Ectodermal cell (in vitro differentiated cells): ENCODE results near the gene GRHPR.

Source experiments
- H3K27ac ChIP-seq: 2 replicates; pipeline ENCODE4 v1.7.0; 2013; ENCODE audit warnings: mild to moderate bottlenecking, low read depth, low read length; ENCODE audit not compliant: insufficient read depth, poor library complexity, severe bottlenecking
- H3K27me3 ChIP-seq: 2 replicates; pipeline ENCODE4 v1.7.0; 2013; ENCODE audit warnings: mild to moderate bottlenecking, low read length; ENCODE audit not compliant: insufficient read depth, control insufficient read depth, poor library complexity, severe bottlenecking
- H3K36me3 ChIP-seq: one replicate; pipeline ENCODE4 v1.7.0; 2013; ENCODE audit warnings: low read length; ENCODE audit not compliant: control insufficient read depth, insufficient read depth
- H3K4me1 ChIP-seq: one replicate; pipeline ENCODE4 v1.7.0; 2013; ENCODE audit warnings: low read length; ENCODE audit not compliant: control insufficient read depth, insufficient read depth
- H3K4me3 ChIP-seq: 2 replicates; pipeline ENCODE4 v1.7.0; 2013; ENCODE audit warnings: low read depth, low read length, control low read depth; ENCODE audit not compliant: insufficient read depth
- H3K9me3 ChIP-seq: 2 replicates; pipeline ENCODE4 v1.7.0; 2013; ENCODE audit warnings: mild to moderate bottlenecking, low read length, moderate library complexity; ENCODE audit not compliant: control insufficient read depth
- WGBS, 2 experiments: methylation state at CpG; one replicate each; pipeline ENCODE4 v1.1.7; 2013; ENCODE audit warnings: missing lambda C conversion rate in 2 of 2; 5-methylcytosine and 5-hydroxymethylcytosine counted together

The GRHPR gene

GRCh38 chr9:37382161-37382981 lies 40.1 kb upstream of the GRHPR start:
- Histone ChIP-seq H3K4me1 (no peaks in the 10 kb centered on the region), H3K36me3 (no peaks in the 10 kb centered on the region), H3K4me3 (no peak overlapping the region), H3K9me3 (no peaks in the 10 kb centered on the region), H3K27me3 (no peaks in the 10 kb centered on the region), H3K27ac (no peak overlapping the region)
- WGBS, 2 experiments, result 80% methylated on average over 14 of the region's 14 CpGs

DNA sequence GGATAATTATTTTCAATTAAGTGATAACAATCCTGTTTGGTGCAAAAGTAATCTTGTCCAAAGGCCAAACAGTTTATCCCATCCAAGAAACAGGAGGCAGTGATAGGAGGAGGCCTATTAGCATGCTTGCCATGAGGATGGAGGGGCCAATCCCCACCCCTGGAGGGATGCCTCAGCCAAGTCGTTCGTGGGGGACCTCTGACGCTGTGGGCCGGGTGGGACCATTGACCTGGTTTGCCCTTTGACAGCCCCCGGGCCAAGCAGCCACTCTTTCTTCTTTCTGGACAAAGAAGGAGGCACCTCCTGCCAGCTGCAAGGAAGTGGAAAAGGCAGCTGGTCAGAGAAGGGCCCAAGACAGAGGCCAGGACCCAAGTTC lies 39.5 kb upstream of the GRHPR start:
- Histone ChIP-seq H3K4me1 (no peaks in the 10 kb centered on the region), H3K27me3 (no peaks in the 10 kb centered on the region), H3K36me3 (no peaks in the 10 kb centered on the region), H3K4me3 (no peak overlapping the region), H3K27ac (no peak overlapping the region), H3K9me3 (no peaks in the 10 kb centered on the region)
- WGBS, 2 experiments, result 68 to 71% methylated on average over 5 of the region's 5 CpGs

- H3K27me3 ChIP-seq, result no peaks in the 10 kb centered on the region
- no peak overlapping the region for H3K27ac ChIP-seq
- no peaks in the 10 kb centered on the region for H3K9me3 ChIP-seq
- no peak overlapping the region for H3K4me3 ChIP-seq
- H3K4me1 ChIP-seq, result no peaks in the 10 kb centered on the region
- H3K36me3 ChIP-seq, result no peaks in the 10 kb centered on the region
- 70 to 72% methylated on average over 6 of the region's 6 CpGs for WGBS, 2 experiments
Measured at GRCh38 chr9:37383393-37383792, 39.1 kb upstream of the GRHPR start.

- no peaks in the 10 kb centered on the region for H3K4me1 ChIP-seq
- H3K27ac ChIP-seq, result no peak overlapping the region
- no peaks in the 10 kb centered on the region for H3K27me3 ChIP-seq
- H3K36me3 ChIP-seq, result no peaks in the 10 kb centered on the region
- WGBS, 2 experiments, result 87 to 90% methylated on average over 11 to 12 of the region's 12 CpGs
- H3K4me3 ChIP-seq, result no peak overlapping the region
- H3K9me3 ChIP-seq, result no peaks in the 10 kb centered on the region
Measured at GRCh38 chr9:37383876-37384746, 38.4 kb upstream of the GRHPR start.

DNA sequence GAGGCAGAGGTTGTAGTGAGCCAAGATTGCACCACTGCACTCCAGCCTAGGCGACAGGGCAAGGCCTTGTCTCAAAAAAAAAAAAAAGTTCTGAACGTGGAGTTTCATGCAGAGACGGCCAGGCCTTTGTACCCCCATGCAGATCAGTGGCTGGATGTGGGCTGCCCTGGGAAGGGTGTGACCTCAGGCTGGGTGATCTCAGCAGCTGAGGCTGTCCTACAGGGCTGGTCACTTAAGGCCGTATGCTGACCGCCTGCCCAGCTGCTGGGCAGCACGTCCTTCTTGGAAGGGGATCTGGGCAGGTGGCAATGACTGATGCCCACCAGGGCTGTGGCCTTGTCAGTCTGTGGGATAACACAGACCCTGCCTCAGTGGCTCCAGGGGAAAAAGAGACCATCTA lies 37.2 kb upstream of the GRHPR start:
- WGBS, 2 experiments, result 86 to 94% methylated on average over 6 of the region's 6 CpGs
- Histone ChIP-seq H3K36me3 (no peaks in the 10 kb centered on the region), H3K4me1 (no peaks in the 10 kb centered on the region), H3K27me3 (no peaks in the 10 kb centered on the region), H3K4me3 (no peak overlapping the region), H3K9me3 (no peaks in the 10 kb centered on the region), H3K27ac (no peak overlapping the region)

DNA sequence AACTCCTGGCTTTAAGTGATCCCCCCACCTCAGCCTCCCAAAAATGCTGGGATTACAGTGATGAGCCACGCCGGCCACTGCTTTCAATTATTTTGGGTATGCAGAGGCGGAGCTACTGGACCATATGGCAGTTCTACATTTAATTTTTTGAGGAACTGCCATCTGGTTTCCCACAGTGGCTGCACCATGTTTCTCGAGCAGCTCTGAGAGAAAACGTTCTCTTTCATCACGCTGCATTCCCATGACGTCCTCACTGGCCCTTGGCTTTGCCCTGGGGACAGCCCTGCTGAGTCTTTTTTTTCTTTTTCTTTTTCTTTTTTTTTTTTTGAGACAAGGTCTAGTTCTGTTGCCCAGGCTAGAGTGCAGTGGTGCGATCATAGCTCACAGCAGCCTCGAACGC lies 35.5 kb upstream of the GRHPR start:
- no peaks in the 10 kb centered on the region for H3K36me3 ChIP-seq
- H3K9me3 ChIP-seq, result no peaks in the 10 kb centered on the region
- 91 to 93% methylated on average over 10 of the region's 10 CpGs for WGBS, 2 experiments
- H3K27ac ChIP-seq, result no peak overlapping the region
- H3K4me3 ChIP-seq, result no peak overlapping the region
- H3K27me3 ChIP-seq, result no peaks in the 10 kb centered on the region
- H3K4me1 ChIP-seq, result no peaks in the 10 kb centered on the region

GRCh38 chr9:37390759-37391158 lies 31.7 kb upstream of the GRHPR start:
- H3K27ac ChIP-seq, result no peak overlapping the region
- 41 to 42% methylated on average over 7 of the region's 7 CpGs for WGBS, 2 experiments
- H3K27me3 ChIP-seq, result no peaks in the 10 kb centered on the region
- H3K4me3 ChIP-seq, result no peak overlapping the region
- H3K9me3 ChIP-seq, result no peaks in the 10 kb centered on the region
- H3K4me1 ChIP-seq, result no peaks in the 10 kb centered on the region
- no peaks in the 10 kb centered on the region for H3K36me3 ChIP-seq

GRCh38 chr9:37392272-37392671 lies 30.2 kb upstream of the GRHPR start:
- H3K27me3 ChIP-seq, result no peaks in the 10 kb centered on the region
- no peaks in the 10 kb centered on the region for H3K36me3 ChIP-seq
- H3K27ac ChIP-seq, result no peak overlapping the region
- WGBS, 2 experiments, result 62 to 64% methylated on average over 8 of the region's 8 CpGs
- no peaks in the 10 kb centered on the region for H3K9me3 ChIP-seq
- H3K4me1 ChIP-seq, result no peaks in the 10 kb centered on the region
- no peak overlapping the region for H3K4me3 ChIP-seq

GRCh38 chr9:37395229-37395628 lies 27.3 kb upstream of the GRHPR start:
- H3K27me3 ChIP-seq, result no peaks in the 10 kb centered on the region
- no peaks in the 10 kb centered on the region for H3K4me1 ChIP-seq
- 79 to 81% methylated on average over 12 of the region's 12 CpGs for WGBS, 2 experiments
- H3K36me3 ChIP-seq, result no peaks in the 10 kb centered on the region
- no peaks in the 10 kb centered on the region for H3K9me3 ChIP-seq
- no peak overlapping the region for H3K4me3 ChIP-seq
- H3K27ac ChIP-seq, result no peak overlapping the region

- no peaks in the 10 kb centered on the region for H3K9me3 ChIP-seq
- H3K36me3 ChIP-seq, result no peaks in the 10 kb centered on the region
- no peaks in the 10 kb centered on the region for H3K4me1 ChIP-seq
- 87 to 90% methylated on average over 7 to 8 of the region's 8 CpGs for WGBS, 2 experiments
- H3K27ac ChIP-seq, result no peak overlapping the region
- no peaks in the 10 kb centered on the region for H3K27me3 ChIP-seq
- no peak overlapping the region for H3K4me3 ChIP-seq
Measured at GRCh38 chr9:37395663-37396062, 26.8 kb upstream of the GRHPR start.
